NCI-H526 treated with DMSO at 0.1 percent for 48 hours (cell line): ENCODE results near the gene DHDDS.
A peak's percentile ranks its signal among the peaks of the same experiment; 100 is the strongest.
"Not testable (repeated sequence)": the region's sequence is repeated elsewhere in the genome, so short reads cannot be mapped to it uniquely, and the experiment has no call there.

Source experiments
- DNase-seq: peaks from one replicate; lab custom pipeline; 2025; lab: John Stamatoyannopoulos, UW

DHDDS gene

GRCh38 chr1:26431979-26432695, at the start of gene DHDDS:
Gene DHDDS (plus strand): TSS chr1:26432321. CDS start chr1:26432946, 625 bp downstream.
- DNase-seq: peak; percentile 95

DNA sequence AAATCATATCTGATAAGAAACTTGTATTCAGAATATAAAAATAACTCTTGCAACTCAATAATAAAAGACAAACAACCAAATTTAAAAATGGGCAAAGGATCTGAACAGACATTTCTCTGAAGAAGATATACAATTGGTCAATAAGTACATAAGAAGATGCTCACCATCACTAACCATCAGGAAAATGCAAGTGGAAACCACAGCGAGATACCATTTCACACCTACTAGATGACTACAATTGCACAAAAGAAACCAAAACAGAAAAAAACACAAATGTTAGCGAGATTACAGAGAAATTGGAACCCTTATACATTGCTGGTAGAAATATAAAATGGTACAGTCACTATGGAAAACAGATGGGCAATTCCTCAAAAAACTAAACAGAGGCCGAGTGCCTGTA, 48.0 kb upstream of the DHDDS start:
- no peak for DNase-seq

DNA sequence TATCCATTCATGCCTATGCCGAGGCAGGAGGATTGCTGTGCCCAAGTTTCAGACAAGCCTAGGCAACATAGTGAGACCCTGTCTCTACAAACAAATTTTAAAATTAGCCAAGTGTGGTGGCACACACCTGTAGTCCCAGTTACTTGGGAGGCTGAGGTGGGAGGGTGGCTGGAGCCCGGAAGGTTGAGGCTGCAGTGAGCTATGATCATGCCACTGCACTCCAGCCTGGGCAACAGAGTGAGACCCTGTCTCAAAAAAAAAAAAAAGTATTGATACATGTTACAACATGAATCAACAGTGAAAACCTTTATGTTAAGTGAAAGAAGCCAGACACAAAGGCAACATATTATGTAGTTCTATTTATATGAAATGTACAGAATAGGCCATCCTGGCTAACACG, 47.1 kb upstream of the DHDDS start:
- not testable (repeated sequence) for DNase-seq

DNA sequence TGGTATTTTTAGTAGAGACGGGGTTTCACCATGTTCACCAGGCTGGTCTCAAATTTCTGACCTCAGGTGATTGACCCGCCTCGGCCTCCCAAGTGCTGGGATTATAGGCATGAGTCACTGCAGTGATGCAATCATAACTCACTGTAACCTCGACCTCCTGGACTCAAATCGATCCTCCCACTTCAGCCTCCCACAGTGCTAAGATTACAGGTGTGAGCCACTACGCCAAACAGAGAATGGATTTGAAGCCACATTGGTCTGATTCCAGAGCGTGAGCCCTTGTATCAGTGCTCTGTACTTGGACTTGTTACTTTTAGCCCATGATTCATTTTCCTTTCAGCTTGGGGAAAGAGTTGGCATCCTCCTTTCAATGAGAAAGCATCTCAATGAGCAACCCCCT, 44.7 kb upstream of the DHDDS start:
- DNase-seq: no peak

- DNase-seq: no peak
These were observed 43.2 kb upstream of the DHDDS start for GRCh38 chr1:26388791-26389445.

- DNase-seq: no peak
These were observed 42.4 kb upstream of the DHDDS start for GRCh38 chr1:26389604-26390247.

DNA sequence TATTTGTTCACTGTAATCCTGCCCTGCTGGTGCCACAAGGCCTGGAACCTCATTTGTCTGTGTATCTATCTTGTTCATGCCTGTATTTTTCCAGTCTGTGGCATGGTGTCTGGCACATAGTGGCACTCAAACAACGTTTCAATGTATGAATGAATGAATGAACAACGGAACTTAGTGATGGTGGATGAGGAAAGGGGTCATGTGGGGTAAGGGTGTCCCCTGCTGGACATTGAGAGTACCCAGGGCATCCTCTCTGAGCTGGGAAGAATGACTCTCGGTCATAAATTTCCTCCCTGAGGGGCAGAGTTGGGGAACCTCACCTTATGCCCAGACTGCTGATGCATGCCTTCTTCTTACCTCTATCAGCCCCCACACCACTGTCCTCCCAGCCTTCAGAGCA, 40.7 kb upstream of the DHDDS start:
- no peak for DNase-seq

DNA sequence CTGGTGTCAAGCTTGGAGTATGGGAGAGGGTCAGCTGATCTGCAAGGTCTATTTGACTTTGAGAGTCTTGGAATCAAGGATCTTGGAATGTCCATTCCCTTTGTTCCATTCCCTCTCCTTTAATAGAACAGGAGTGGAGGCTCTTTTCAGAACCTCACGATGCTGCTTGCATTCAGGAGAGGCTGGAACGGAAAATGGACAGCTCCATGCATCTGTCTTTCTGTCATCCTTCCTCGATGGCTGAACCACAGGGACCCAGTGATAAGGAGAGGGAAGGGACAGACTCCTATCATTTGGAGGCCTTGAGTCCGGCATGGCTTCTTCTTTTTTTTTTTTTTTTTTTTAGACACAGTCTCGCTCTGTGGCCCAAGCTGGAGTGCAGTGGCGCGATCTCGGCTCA, 36.4 kb upstream of the DHDDS start:
- no peak for DNase-seq

- no peak for DNase-seq
These were observed 33.1 kb upstream of the DHDDS start for GRCh38 chr1:26399034-26399433.

- DNase-seq: no peak
These were observed 30.2 kb upstream of the DHDDS start for GRCh38 chr1:26401891-26402290.

GRCh38 chr1:26403656-26404055, 28.5 kb upstream of the DHDDS start:
- DNase-seq: no peak

DNA sequence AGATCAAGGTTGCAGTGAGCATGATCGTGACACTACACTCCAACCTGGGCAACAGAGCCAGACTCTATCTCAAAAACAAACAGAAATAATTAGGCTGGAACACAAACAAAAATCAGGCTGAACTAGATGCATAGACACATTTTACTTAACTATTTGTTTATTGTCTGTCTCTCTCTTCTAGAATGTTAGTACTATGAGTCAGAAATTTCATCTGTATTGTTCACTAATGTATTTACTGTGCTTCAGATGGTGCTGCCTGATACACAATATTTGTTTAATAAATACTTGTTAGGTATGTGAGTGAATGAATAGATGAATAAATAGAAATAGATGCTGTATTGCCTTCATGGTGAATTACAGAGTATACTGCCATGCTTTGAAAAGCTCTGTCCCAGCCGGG, 27.5 kb upstream of the DHDDS start:
- no peak for DNase-seq

DNA sequence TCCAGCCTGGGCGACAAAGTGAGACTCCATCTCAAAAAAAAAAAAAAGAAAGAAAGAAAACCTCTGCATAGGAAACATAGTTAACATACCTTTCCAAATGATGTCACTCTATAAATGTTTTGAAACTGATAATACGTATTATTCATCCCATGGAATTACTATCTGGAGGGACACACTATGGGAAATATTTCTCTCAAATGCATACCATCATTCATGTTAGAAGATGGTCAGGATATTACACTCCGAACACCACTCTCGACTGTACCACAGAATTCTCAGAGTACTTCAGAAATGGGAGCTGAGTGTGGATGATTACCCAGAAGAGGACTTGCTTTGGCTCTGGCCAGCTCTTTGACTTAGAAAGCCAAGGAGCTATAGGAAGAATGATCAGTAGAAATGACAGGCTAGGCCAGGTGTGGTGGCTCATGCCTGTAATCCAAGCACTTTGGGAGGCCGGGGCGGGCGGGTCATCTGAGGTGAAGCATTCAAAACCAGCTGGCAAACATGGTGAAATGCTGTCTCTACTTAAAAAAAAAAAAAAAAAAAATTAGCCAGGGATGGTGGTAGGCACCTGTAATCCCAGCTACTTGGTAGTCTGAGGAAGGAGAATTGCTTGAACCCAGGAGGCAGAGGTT, 26.7 kb upstream of the DHDDS start:
- no peak for DNase-seq

GRCh38 chr1:26408604-26409003, 23.5 kb upstream of the DHDDS start:
- no peak for DNase-seq

- no peak for DNase-seq
These were observed 22.8 kb upstream of the DHDDS start for GRCh38 chr1:26409191-26409807.

DNA sequence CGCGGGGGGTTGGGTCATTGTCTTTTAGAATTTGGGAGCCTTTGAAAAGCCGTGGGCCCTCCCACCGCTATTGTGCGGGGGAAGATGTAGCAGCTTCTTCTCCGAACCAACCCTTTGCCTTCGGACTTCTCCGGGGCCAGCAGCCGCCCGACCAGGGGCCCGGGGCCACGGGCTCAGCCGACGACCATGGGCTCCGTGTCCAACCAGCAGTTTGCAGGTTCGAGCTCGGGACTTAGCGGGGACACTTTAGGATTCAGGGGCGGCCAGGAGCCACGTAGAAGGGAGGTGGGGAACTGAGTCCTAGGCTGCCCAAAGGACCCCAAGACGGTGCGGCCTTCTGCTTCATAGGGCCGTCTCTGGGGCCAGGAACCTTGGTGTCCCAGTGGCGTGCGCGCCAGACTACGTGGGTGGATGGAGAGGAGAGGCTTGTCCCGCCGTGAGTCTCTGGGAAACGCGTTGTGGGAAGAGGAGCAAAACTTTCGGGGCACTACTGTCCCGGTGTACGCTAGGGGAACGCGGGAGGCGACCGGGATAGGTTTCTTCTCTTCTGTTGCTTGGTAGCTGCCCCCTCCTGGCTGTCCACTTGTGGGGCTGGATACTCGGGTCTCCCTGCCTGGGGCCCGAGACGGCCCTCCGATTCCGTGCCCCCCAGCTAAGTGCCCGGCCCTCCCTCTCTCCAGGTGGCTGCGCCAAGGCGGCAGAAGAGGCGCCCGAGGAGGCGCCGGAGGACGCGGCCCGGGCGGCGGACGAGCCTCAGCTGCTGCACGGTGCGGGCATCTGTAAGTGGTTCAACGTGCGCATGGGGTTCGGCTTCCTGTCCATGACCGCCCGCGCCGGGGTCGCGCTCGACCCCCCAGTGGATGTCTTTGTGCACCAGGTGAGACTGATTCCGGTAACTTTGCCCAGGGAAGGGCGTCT, 21.2 kb upstream of the DHDDS start, which contains the start of gene LIN28A:
Gene LIN28A (plus strand): TSS at position 112 of the 918 bp plus-strand sequence. CDS start 75 bp downstream, at position 187.
- DNase-seq: no peak

DNA sequence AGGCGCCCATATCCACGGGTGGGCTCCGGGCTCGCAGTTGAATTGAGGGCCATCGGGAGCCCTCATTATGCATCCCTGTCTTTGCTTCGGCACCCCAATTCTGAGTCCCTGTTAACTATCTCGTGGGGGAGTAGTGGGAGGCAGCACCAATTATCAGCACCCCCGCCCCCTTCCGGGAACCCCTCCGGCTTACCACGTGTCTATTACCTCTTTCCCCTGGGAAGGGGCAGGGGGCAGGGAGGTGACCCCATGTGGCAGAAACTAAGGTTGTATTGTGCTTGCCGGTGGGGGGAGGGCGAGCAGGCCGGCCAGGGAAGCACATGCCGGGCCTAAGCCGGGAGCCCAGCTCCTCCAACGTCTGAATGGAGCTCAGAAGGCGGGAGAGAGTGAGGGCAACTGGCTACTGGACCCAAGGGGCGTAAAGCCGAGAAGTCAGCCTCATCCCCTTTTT, 20.5 kb upstream of the DHDDS start:
- no peak for DNase-seq

DNA sequence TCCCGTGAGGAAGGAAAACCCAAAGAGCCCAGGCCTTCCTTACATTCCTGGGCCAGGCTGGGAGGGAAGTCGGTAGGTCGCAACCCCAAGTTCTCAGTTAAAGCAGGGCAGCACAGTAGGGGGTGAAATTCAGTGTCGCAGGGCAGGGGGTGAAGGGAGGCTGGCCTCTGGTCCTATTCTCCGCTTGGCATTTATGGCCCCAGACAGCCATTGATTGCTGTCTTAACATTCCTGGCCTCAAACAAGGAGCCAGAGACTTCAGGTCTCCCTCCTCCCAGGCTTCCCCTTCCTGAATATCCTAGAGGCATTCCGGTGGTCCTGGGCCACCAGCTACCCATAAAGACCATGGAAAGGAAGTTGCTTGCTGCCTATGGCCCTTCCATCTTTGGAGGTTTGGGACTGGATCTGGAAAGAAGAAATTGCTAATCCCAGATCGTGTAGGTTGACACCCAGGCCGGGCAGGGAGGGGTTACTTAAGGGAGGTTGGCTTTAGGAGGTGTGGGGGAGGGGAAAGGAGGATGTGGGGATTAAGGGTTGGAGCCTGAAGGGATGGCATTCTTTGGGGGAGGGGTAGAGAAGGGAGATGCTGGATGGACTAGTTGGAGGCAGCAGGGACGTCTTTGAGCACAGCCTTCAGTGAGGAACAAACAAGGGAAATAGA, 19.8 kb upstream of the DHDDS start:
- DNase-seq: no peak

DNA sequence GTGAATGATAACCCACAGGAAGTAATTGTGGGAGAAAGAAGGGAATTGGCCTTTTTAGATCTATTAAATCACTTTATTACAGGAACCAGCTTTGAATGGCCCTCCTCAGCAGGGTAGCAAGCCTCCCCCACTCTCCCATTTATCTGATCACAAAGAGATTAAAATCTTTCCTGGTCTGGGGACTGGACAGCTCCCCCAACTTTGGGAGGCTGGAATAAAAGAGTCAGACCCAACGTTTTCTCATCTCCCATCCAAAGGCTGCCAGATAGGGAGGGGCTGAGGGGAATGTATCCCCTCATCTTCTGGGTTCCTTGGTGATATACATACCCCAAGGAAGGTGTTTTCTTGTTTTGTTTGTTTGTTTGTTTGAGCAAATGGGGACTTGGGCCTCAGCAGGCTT, 19.1 kb upstream of the DHDDS start:
- no peak for DNase-seq

DNA sequence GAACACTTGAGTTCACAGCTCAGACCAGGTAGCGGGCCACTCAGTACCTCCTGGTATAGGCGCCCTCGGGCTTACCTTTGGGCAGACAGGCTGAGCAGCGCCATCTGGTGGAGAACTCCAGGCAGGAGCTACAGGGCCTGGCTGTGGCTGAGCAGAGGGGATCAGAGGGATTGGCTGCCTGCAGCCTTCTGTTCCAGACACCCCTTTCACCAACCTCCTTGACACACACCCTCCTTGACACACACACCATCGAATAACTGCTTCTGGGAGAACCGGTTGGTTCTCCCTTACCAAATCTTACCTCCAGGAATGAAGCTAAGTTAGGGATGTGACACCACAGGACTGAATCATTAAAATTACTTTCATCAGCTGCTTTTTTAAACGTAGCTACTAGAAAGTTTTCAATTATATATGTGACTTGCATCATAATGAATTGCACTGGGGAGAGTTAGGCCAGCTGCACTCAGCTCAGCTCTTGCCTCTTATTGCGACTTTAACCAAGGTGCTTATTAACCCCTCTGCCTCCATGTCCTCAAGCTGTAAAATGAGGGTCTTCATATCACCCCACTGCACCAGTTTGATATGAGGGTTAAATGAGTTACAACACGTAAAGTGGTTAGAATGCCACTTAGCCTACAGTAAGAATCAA, 14.9 kb upstream of the DHDDS start:
- peak; percentile 52 for DNase-seq
